PC-9 (cell line): ENCODE data around the gene PTBP1.

Experiments
- CTCF ChIP-seq: fragments of 200-600 bp; sonication (generic); conservative IDR thresholded peaks from 2 replicates; pipeline ENCODE4 v1.6.1; 2017; ENCODE audit warnings: mixed run types, antibody characterized with exemption, mild to moderate bottlenecking, moderate library complexity
- EZH2 ChIP-seq: fragments of 200-600 bp; sonication (generic); IDR thresholded peaks from 2 replicates; pipeline ENCODE4 v1.8.0; 2017; ENCODE audit warnings: antibody characterized with exemption, low read depth

GRCh38 chr19:816500-816857, 19.2 kb downstream of the PTBP1 start:
- TF ChIP-seq CTCF: no peak
- no peak for TF ChIP-seq EZH2
